Smooth muscle cell of the pulmonary artery (primary cell): ENCODE results near the gene INPP4B. TPM values are rescaled to one million over a fixed set of nuclear protein-coding genes. Genes with fewer than 3 reads are reported as not detected.

ENCODE experiments used
- total RNA-seq: library from RNA; depleted of rRNA; stranded (reverse); fragments of >200 nt; gene quantifications from 2 replicates; pipeline ENCODE4 v1.2.3, GENCODE V29; 2014

Gene INPP4B
- total RNA-seq, result 10.6 and 32.1 TPM in 2 replicates

DNA sequence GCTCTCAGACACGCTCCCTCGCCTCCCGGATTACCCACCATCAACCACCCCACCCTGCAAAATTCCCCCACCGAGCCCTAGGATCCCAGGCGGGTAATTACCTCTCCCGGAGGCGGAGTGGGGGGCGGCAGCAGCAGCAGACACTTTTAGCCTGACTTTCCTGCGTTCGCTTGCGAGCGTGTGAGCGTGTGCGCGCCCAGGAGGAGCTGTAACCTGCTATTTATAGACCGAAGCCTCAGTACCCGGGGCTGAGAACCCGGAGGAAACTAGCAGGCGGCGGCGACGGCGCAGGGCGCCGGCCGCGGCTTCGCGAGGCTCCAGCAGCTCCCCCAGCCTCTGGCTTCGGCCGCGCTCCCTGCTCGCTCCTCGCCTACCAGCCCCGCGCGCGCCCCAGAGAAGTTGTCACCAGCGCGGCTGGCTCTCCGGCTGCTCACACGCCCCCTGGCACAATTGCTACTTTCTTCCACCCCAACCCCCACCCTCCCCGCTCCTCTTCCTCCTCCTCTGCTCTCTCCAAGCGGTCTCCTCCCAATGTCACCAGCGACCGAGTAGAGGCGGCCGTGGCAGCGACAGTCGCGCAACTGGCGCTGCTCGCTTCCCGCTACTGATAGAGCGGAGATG is at the start of gene INPP4B:
Gene INPP4B, minus strand, starts transcription at position 194 of the 621 bp plus-strand sequence.

